ENCODE measurements around the gene SAXO1.

DNA sequence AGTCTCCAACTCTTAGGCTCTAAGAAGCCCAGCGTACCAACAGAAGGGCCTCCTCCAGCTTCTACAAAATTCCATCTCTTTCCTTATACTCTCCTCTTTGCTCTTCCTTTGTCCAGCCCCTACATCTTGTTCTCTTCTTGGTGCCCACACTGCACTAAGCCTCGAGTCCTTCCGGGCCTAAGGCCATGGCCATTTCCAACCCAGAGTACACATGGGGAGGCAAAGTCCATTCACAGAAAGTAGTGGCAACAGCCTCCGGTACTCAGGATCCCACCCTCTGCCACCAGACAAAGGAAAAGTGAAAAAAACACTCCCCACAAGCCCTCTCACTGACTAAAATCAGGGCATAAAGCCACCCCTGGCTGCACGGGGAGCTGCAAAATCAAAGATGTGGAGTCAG is 60.3 kb downstream of the SAXO1 start:
- TF ChIP-seq TAF1 (IDR thresholded peaks at IDR 0.05; ENCODE audit: borderline replicate concordance, low read depth, low read length) (no peak), POLR2A (IDR thresholded peaks at IDR 0.05; ENCODE audit: low read depth, low read length) (no peak), POLR2AphosphoS5 (IDR thresholded peaks at IDR 0.05; ENCODE audit: low read depth, low read length) (no peak)

All from GM12892 (cell line).